ENCODE measurements around the gene PWWP2B.
A peak's percentile ranks its signal among the peaks of the same experiment; 100 is the strongest.

- TF ChIP-seq CTCF (IDR thresholded peaks at IDR 0.05): peak; percentile 92 to 99 (median 97)
- TF ChIP-seq POLR2A (IDR thresholded peaks at IDR 0.05): no peak
These were observed 55.9 kb downstream of the PWWP2B start for GRCh38 chr10:132452651-132453469.

Measured in heart left ventricle (tissue), 13 donors.